Omental fat pad (tissue), 4 donors: ENCODE measurements around the gene UBLCP1. TPM values are rescaled to one million over a fixed set of nuclear protein-coding genes. Genes with fewer than 3 reads are reported as not detected.

Experiments
- ATAC-seq: fragments of 150-250 bp; one replicate; pipeline ENCODE4 v1.9.1; 2016; ENCODE audit warnings: mild to moderate bottlenecking, moderate library complexity; ENCODE audit not compliant: low FRiP score
- DNase-seq: peaks from one replicate; pipeline ENCODE4 v3.0.0-alpha.2; 2019; ENCODE audit warnings: low spot score
- CTCF ChIP-seq, 3 donors: fragments of 450-650 bp; IDR thresholded peaks; one replicate each; pipeline ENCODE4 v1.5.1; 2016 to 2017; ENCODE audit warnings: antibody characterized with exemption in 3 of 3, mild to moderate bottlenecking in 3 of 3, moderate library complexity in 2 of 3
- total RNA-seq, 4 donors: library from RNA; depleted of rRNA; stranded (reverse); fragments of >200 nt; gene quantifications; one replicate each; pipeline ENCODE4 v1.1.0, GENCODE V29; 2016

The UBLCP1 gene
- total RNA-seq, 4 donors from 2014 or later = 10.9 to 24.6 (median 15.4) TPM

DNA sequence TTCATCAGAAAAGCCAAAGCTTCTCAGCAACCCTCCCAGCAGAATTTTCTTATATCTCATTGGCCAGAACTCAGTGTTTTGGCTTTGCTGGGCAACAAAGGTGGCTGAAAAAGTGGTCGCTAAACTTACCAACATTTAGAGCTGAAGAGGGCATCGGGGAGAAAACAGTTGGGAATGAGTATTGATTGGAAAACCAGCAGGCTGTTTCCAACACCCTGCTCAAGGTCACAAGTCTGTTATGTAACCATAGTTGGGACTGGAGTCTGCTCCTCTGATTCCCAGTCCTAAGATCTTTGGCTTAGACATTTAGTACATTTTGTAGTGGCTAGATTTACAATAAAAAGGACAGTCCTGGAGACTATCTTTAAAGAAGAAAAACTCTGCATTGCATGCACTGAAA lies 50.1 kb downstream of the UBLCP1 start:
- ATAC-seq (no peak), DNase-seq (no peak)
- TF ChIP-seq CTCF (IDR thresholded peaks at IDR 0.05) = no peak

DNA sequence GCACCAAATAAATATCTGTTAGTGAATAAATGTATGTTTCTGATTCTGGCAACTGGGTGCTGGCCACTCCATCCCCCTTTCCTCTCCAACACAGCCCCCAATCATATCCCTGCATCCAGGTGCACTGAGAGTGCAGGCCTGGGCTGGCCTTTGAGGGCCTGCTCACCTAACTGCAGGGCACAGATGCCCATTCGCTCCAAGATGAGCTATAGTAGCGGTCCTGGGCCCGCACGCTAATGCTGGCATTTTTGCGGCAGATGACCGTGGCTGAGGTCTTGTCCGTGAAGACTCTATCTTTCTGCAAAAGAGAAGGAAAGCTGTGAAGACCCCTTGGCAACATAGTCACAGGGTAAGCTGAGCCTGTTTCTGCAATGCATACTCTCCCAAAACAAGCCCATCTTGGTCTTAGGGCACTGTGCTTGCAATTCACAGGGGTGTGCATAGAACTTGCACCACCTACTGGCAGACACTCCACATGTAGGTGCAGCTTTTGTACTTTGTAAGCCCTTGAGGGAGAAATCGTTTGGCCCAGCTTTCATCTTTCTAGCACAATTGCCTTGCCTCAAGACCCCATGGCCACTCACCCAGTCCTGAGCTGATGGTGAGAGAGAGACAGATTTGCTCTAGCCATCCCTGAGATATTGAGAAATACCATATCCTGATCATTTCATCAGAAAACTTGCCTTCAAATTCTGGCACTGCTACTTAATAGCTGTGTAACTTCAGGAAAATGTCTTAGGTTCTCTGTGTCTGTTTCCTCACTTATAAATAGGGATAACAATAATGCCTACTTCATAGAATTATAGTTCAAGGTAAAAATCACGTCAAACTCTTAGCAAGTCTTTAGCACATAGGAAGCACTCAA lies 53.7 kb downstream of the UBLCP1 start:
- DNase-seq (no peak), ATAC-seq (no peak)
- TF ChIP-seq CTCF (IDR thresholded peaks at IDR 0.05) = no peak

DNA sequence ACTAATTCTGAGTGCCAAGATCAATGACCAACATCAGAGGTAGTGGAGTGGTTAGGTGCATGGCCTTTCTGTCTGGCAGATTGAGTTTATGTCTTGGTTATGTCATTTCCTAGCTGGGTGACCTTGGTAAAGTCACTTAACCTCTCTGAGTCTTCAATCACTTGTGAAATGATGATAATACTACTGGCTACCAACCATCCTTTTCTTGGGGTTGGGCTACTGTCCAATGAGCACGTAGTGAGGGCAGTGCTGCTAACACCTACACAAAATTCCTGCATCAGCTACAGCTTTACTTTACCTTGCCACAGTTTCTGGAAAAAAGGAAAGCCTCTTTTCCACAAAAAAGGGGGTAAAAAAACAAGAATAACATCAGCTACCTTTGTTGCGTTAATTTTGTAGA lies 54.8 kb downstream of the UBLCP1 start:
- no peak for ATAC-seq
- DNase-seq = no peak
- TF ChIP-seq CTCF (IDR thresholded peaks at IDR 0.05) = no peak

DNA sequence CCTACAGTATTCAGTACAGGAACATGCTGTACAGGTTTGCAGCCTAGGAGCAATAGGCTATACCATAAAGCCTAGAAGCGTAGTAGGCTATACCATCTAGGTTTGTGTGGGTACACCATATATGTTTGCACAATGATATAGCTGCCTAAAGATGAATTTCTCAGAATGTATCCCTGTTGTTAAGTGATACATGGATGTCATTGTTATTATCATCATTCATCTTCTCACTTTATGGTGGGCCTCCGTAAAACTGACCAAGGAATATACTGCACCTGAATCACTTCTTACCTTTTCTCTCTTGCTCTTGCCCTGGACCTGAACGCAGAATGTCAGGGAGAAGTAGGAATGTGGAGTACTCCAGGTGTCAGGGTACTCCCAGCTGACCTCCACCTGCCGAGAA lies 55.4 kb downstream of the UBLCP1 start:
- ATAC-seq = no peak
- TF ChIP-seq CTCF (IDR thresholded peaks at IDR 0.05) = no peak
- DNase-seq = no peak

GRCh38 chr5:159319363-159319762 lies 56.3 kb downstream of the UBLCP1 start:
- no peak for TF ChIP-seq CTCF (IDR thresholded peaks at IDR 0.05)
- DNase-seq = no peak
- ATAC-seq = no peak

DNA sequence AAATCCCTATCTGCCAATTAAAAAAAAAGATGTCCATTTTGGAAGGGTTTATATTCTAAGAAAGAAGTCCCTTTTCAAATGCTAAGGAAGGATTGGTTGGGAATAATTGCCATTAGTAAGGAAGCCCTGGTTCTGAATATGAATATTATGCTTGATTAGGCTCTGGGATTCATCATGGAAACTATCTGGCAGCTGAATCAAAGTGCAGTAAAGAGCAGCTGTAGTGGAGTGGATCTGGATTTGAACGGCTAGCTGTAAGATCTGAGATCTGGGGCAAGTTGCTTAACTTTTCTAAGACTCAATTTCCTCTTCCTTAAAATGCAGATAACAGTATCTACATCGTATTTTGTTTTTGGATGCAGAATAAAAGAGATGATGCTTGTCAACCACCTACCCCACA lies 56.7 kb downstream of the UBLCP1 start:
- no peak for DNase-seq
- no peak for ATAC-seq
- TF ChIP-seq CTCF (IDR thresholded peaks at IDR 0.05) = no peak

GRCh38 chr5:159322180-159322579 lies 59.1 kb downstream of the UBLCP1 start:
- no peak for TF ChIP-seq CTCF (IDR thresholded peaks at IDR 0.05)
- ATAC-seq (no peak), DNase-seq (no peak)
